Frontal cortex (tissue), 4 donors: ENCODE measurements around the gene L3MBTL3. TPM values are rescaled to one million over a fixed set of nuclear protein-coding genes. Genes with fewer than 3 reads are reported as not detected.
"Not testable (repeated sequence)": the region's sequence is repeated elsewhere in the genome, so short reads cannot be mapped to it uniquely, and the experiment has no call there.

Experiments used
- DNase-seq, 2 donors: peaks; one replicate each; pipeline ENCODE4 v3.0.0; 2012; ENCODE audit warnings: low spot score in 2 of 2
- FAIRE-seq: peaks from 2 replicates; lab custom pipeline; 2012; peaks lifted over from hg19 to GRCh38; lab: Jason Lieb, UNC
- total RNA-seq: library from RNA; depleted of rRNA; stranded (reverse); fragments of >200 nt; gene quantifications from one replicate; pipeline ENCODE4 v1.2.3, GENCODE V29; 2014
- donor health status: control.
- donor health status: control.
- donor health status: control.

L3MBTL3 gene
- total RNA-seq, 1 donor from 2014 or later = 46.1 TPM

GRCh38 chr6:130163266-130163665 is 144.9 kb downstream of the L3MBTL3 start:
- FAIRE-seq (no peak), DNase-seq (no peak)

- FAIRE-seq (no peak), DNase-seq (no peak)
Observed at GRCh38 chr6:130164251-130164650, 145.9 kb downstream of the L3MBTL3 start.

- no peak for FAIRE-seq
Observed at GRCh38 chr6:130167655-130168054, 149.3 kb downstream of the L3MBTL3 start.

GRCh38 chr6:130170160-130170559 is 151.8 kb downstream of the L3MBTL3 start:
- not testable (repeated sequence) for DNase-seq, FAIRE-seq

More at GRCh38 chr6:130167655-130168054, 149.3 kb downstream of the L3MBTL3 start:
- DNase-seq = no peak

- FAIRE-seq, DNase-seq: not testable (repeated sequence)
Observed at GRCh38 chr6:130173377-130174004, 155.1 kb downstream of the L3MBTL3 start.

- FAIRE-seq = no peak
- DNase-seq = no peak
Observed at GRCh38 chr6:130176378-130176777, 158.0 kb downstream of the L3MBTL3 start.

GRCh38 chr6:130178692-130179091 is 160.3 kb downstream of the L3MBTL3 start:
- FAIRE-seq (no peak), DNase-seq (no peak)

- FAIRE-seq (no peak), DNase-seq (no peak)
Observed at GRCh38 chr6:130182466-130182865, 164.1 kb downstream of the L3MBTL3 start.

- FAIRE-seq (no peak), DNase-seq (no peak)
Observed at GRCh38 chr6:130183271-130184222, 165.2 kb downstream of the L3MBTL3 start.

- FAIRE-seq = no peak
- DNase-seq = no peak
Observed at GRCh38 chr6:130185658-130186057, 167.3 kb downstream of the L3MBTL3 start.

- DNase-seq (no peak), FAIRE-seq (no peak)
Observed at GRCh38 chr6:130187335-130188206, 169.2 kb downstream of the L3MBTL3 start.

- FAIRE-seq (no peak), DNase-seq (no peak)
Observed at GRCh38 chr6:130188207-130188899, 170.0 kb downstream of the L3MBTL3 start.

GRCh38 chr6:130189531-130190397 is 171.4 kb downstream of the L3MBTL3 start:
- DNase-seq (no peak), FAIRE-seq (no peak)

Other genes with a start within 250 kb of the L3MBTL3 start
- gene TMEM244, start 157.3 kb upstream of the L3MBTL3 start, total RNA-seq = 1.2 TPM
- 18.3 TPM for gene SAMD3, start 204.4 kb downstream of the L3MBTL3 start, total RNA-seq